ENCODE data around the gene APCDD1L. TPM values are rescaled to one million over a fixed set of nuclear protein-coding genes. Genes with fewer than 3 reads are reported as not detected.
A peak's percentile ranks its signal among the peaks of the same experiment; 100 is the strongest.

APCDD1L gene
- total RNA-seq, 1 experiment from 2014 or later, result 2.4 TPM

- CTCF ChIA-PET, result interaction anchor here (1.2 to 1.8 kb wide), 3 partner anchors 11 to 211 kb away, joined by 3 to 5 read pairs (median 4); no protein-coding TSS in a partner anchor
- Mint-ChIP-seq H3K4me1 (peaks cover 14% of the 10 kb centered on the region), H3K27ac (no peak overlapping the region), H3K4me3 (no peak overlapping the region), H3K36me3 (peaks cover 12% of the 10 kb centered on the region), H3K27me3 (ENCODE audit: low read depth) (no peaks in the 10 kb centered on the region), H3K9me3 (peaks cover 15% of the 10 kb centered on the region)
- no peak for DNase-seq (ENCODE audit: low spot score)
- TF ChIP-seq USF2 (CRISPR knock-in tag; IDR thresholded peaks at IDR 0.05) (no peak), NFYB (CRISPR knock-in tag; conservative IDR thresholded peaks at IDR 0.05; ENCODE audit: low read depth) (no peak), HMGA2 (CRISPR knock-in tag; IDR thresholded peaks at IDR 0.05) (no peak), PREB (CRISPR knock-in tag; IDR thresholded peaks at IDR 0.05; ENCODE audit: borderline replicate concordance) (no peak), KAT7 (CRISPR knock-in tag; IDR thresholded peaks at IDR 0.05; ENCODE audit: borderline replicate concordance) (no peak)
- 0 out of 2 replicates have a peak, but pooled peaks have one; percentile 38 for ATAC-seq
- POLR2A ChIA-PET, result no interaction called here
Measured at GRCh38 chr20:58458342-58459057, 56.7 kb downstream of the APCDD1L start.

GRCh38 chr20:58457083-58457695 is 58.0 kb downstream of the APCDD1L start:
- Mint-ChIP-seq H3K27me3 (ENCODE audit: low read depth) (no peaks in the 10 kb centered on the region), H3K27ac (no peak overlapping the region), H3K4me3 (no peak overlapping the region), H3K4me1 (peaks cover 27% of the 10 kb centered on the region), H3K36me3 (peaks cover 7% of the 10 kb centered on the region), H3K9me3 (peaks cover 8% of the 10 kb centered on the region)
- DNase-seq (ENCODE audit: low spot score) (no peak), ATAC-seq (no peak)
- CTCF ChIA-PET, result no interaction called here
- POLR2A ChIA-PET, result no interaction called here
- no peak for TF ChIP-seq FOXJ3 (CRISPR knock-in tag; IDR thresholded peaks at IDR 0.05; ENCODE audit: borderline replicate concordance)
- TF ChIP-seq ZSCAN18 (CRISPR knock-in tag; IDR thresholded peaks at IDR 0.05), result no peak
- no peak for TF ChIP-seq JUN (CRISPR knock-in tag; IDR thresholded peaks at IDR 0.05)
- no peak for TF ChIP-seq ERG (CRISPR knock-in tag; IDR thresholded peaks at IDR 0.05)
- no peak for TF ChIP-seq ZNF281 (CRISPR knock-in tag; IDR thresholded peaks at IDR 0.05)
- TF ChIP-seq EMX1 (CRISPR knock-in tag; IDR thresholded peaks at IDR 0.05), result no peak
- no peak for TF ChIP-seq ESRRA (CRISPR knock-in tag; IDR thresholded peaks at IDR 0.05; ENCODE audit: borderline replicate concordance)
- TF ChIP-seq ETV6 (CRISPR knock-in tag; IDR thresholded peaks at IDR 0.05), result no peak
- TF ChIP-seq RELA (CRISPR knock-in tag; IDR thresholded peaks at IDR 0.05; ENCODE audit: borderline replicate concordance), result no peak
- TF ChIP-seq KAT7 (CRISPR knock-in tag; IDR thresholded peaks at IDR 0.05; ENCODE audit: borderline replicate concordance), result no peak
- no peak for TF ChIP-seq NFATC4 (CRISPR knock-in tag; IDR thresholded peaks at IDR 0.05)
- no peak for TF ChIP-seq IRF1 (CRISPR knock-in tag; IDR thresholded peaks at IDR 0.05)
- TF ChIP-seq IRF2 (CRISPR knock-in tag; IDR thresholded peaks at IDR 0.05; ENCODE audit: borderline replicate concordance, low read depth), result no peak
- TF ChIP-seq ZBTB43 (CRISPR knock-in tag; IDR thresholded peaks at IDR 0.05), result no peak
- TF ChIP-seq ZNF232 (CRISPR knock-in tag; IDR thresholded peaks at IDR 0.05), result no peak
- no peak for TF ChIP-seq CREM (CRISPR knock-in tag; IDR thresholded peaks at IDR 0.05)
- TF ChIP-seq CTCF (IDR thresholded peaks at IDR 0.05), result no peak
- TF ChIP-seq GRHL2 (CRISPR knock-in tag; IDR thresholded peaks at IDR 0.05; ENCODE audit: insufficient replicate concordance, severe bottlenecking), result no peak
- no peak for TF ChIP-seq NR2C2 (CRISPR knock-in tag; IDR thresholded peaks at IDR 0.05)
